Measurements from ENCODE around the gene ZNF668.
"Not testable (repeated sequence)": the region's sequence is repeated elsewhere in the genome, so short reads cannot be mapped to it uniquely, and the experiment has no call there.

ZNF668 gene

DNA sequence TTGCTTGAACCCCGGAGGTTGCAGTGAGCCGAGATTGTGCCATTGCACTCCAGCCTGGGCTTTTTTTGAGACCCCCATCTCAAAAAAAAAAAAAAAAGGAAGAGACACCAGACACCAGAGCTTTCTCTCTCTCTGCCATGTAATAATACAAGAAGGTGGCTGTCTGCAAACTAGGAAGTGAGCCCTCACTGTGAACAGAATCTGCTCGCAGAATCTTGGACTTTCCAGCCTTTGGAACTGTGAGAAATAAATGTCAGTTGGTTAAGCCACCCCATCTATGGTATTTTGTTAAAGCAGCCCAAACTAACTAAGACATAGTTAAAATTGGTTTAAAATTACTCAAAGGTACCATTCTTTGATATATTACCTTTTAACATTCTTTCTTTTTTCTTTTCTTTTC lies 53.5 kb downstream of the ZNF668 start:
- H3K27ac ChIP-seq, result no peak overlapping the region
- no peak for DNase-seq (ENCODE audit: low read depth, low spot score)

DNA sequence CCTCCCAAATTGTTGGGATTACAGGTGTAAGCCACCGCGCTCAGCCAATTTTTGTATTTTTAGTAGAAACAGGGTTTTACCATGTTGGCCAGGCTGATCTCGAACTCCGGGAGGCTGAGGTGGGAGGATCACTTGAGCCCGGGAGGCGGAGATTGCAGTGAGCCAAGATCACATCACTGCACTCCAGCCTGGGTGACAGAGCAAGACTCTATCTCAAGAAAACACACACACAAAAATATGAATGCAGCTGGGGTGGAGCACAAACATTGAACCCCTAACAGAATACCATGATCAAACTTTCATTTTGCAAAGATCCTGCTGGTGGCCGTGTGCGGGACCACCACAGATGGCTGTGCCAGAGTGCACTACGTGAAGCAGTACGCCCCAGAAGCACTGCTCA lies 56.3 kb downstream of the ZNF668 start:
- H3K27ac ChIP-seq; DNase-seq (ENCODE audit: low read depth, low spot score): not testable (repeated sequence)

DNA sequence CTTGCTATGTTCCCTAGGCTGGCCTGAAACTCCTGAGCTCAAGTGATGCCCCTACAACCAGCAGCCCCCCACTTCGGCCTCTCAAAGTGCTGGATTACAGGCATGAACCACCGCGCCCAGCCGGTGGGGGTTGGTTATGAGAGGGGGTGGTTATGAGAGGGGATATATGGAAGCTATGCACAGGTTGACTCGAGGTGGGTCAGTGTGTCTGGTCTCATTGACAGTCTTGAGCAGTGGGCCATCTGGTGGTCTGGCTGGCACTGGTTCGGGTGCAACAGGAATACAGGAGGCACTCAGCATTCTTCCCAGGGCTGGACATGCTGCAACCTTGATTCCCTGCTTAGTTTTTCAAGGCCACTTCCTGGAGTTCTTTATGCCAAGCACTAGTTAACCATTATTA lies 58.0 kb downstream of the ZNF668 start:
- DNase-seq (ENCODE audit: low read depth, low spot score), result no peak
- H3K27ac ChIP-seq, result no peak overlapping the region

DNA sequence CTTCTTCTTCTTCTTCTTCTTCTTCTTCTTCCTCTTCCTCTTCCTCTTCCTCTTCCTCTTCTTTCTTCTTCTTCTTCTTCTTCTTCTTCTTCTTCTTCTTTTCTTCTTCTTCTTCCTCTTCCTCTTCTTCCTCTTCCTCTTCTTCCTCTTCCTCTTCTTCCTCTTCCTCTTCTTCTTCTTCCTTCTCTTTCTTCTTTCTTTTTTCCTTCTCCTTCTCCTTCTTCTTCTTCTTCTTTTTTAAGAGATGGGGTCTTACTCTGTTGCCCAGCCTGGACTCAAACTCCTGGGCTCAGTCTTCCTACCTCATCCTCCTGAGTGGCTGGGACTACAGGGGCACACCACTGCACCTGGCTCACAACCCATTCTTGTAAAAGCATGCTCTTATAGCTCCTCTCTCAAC lies 60.7 kb downstream of the ZNF668 start:
- H3K27ac ChIP-seq; DNase-seq (ENCODE audit: low read depth, low spot score): not testable (repeated sequence)

DNA sequence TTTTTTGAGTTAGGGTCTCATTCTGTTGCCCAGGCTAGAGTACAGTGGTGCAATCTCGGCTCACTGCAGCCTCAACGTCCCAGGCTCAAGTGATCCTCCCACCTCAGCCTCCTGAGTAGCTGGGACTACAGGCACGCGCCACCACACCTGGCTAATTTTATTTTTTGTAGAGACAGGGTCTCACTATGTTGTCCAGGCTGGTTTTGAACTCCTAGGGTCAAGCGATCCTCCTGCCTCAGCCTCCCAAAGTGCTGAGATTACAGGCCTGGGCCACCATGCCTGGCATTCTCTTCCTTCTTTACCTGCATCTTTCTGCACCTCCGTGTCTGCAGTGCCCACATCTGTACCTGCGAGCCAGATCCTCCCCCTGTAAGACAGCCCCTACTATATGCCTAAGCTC lies 62.2 kb downstream of the ZNF668 start:
- H3K27ac ChIP-seq; DNase-seq (ENCODE audit: low read depth, low spot score): not testable (repeated sequence)

All from epithelial cell of prostate (primary cell).